ENCODE measurements around the gene GLCCI1. TPM values are rescaled to one million over a fixed set of nuclear protein-coding genes. Genes with fewer than 3 reads are reported as not detected.

GLCCI1 gene
- total and polyA plus RNA-seq, 2 of the 13 experiments (the other 11 are each of a cell fraction or from before 2014, with no cell fraction given), result 1.3 to 1.7 TPM

GRCh38 chr7:8115547-8116402 is 147.2 kb downstream of the GLCCI1 start:
- 1% methylated on average over 3 of the region's 3 CpGs for WGBS (ENCODE audit: low lambda C conversion rate)
- POLR2A ChIA-PET, result no interaction called here
- H2AFZ ChIP-seq (ENCODE audit: low read length), result no peak overlapping the region
- TF ChIP-seq TBP (CRISPR knock-in tag; IDR thresholded peaks at IDR 0.05), result no peak
- intact Hi-C loops (cut with micrococcal nuclease; ENCODE audit: unreplicated experiment), result no loop called here
- CTCF ChIA-PET (ENCODE audit: low intra/inter-chr PET ratio, low total read pairs), result no interaction called here
- DNase-seq (ENCODE audit: low spot score) (no peak), FAIRE-seq (no peak), ATAC-seq (no peak)
- H3K79me2 ChIP-seq (ENCODE audit: insufficient read depth, low read length), result no peaks in the 10 kb centered on the region
- no peak overlapping the region for H3K4me3 ChIP-seq (replicated peaks in 1 of 3; ENCODE audit: insufficient read depth in 1 of 3, low read depth in 2 of 3, low read length in 3 of 3)
- no peak overlapping the region for H3K27ac ChIP-seq (ENCODE audit: extremely low read length, insufficient read depth, low read length)
- H3K4me2 ChIP-seq (ENCODE audit: low read depth, low read length), result no peak overlapping the region
- H3K9ac ChIP-seq (ENCODE audit: insufficient read depth, low read depth, low read length), result no peak overlapping the region
- in situ Hi-C loops (cut with HindIII; ENCODE audit: extremely low pct_ligation_motif_present, low pct_unique_long_range_greater_than_20kb), result no loop called here
- no TSS peak for BruUV-seq (replicated peaks)
- H3K4me1 ChIP-seq (ENCODE audit: insufficient read depth, low read length), result no peaks in the 10 kb centered on the region
- no peaks in the 10 kb centered on the region for H3K36me3 ChIP-seq (replicated peaks in 1 of 2; ENCODE audit: control insufficient read depth in 1 of 2, insufficient read depth in 2 of 2, low read length in 2 of 2)
- peaks cover 0 to 3% of the 10 kb centered on the region in 2 experiments; a peak in 1 of 5 replicates for H3K27me3 ChIP-seq (ENCODE audit: control insufficient read depth in 1 of 2, insufficient read depth in 2 of 2, low read length in 2 of 2)
- no peaks in the 10 kb centered on the region for H4K20me1 ChIP-seq (ENCODE audit: insufficient read depth, low read length)
- H3K9me3 ChIP-seq (ENCODE audit: low read length), result no peaks in the 10 kb centered on the region

DNA sequence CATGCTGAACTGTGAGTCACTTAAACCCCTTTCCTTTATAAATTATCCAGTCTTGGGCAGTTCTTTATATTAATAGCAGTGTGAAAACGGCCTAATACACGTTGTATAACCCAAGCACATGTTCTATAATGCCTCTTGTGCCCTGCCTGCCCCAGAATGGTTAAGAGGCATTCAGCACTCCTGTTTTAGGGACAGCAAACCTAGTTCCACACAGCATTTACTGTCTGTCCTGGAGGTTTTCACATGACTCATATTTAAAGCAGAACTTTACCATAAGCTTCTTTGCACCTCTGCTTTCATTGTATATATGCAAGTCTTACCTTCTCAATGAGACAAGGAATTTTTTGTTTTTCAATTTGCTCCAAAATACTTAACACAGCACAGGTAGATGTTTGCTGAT is 148.6 kb downstream of the GLCCI1 start:
- FAIRE-seq (no peak), DNase-seq (ENCODE audit: low spot score) (no peak), ATAC-seq (no peak)
- no peak overlapping the region for H3K9ac ChIP-seq (ENCODE audit: insufficient read depth, low read depth, low read length)
- TF ChIP-seq XBP1 (CRISPR knock-in tag; IDR thresholded peaks at IDR 0.05) (no peak), FOXP4 (CRISPR knock-in tag; IDR thresholded peaks at IDR 0.05) (no peak), CHD2 (IDR thresholded peaks at IDR 0.05; ENCODE audit: low read depth, low read length) (no peak), ZNF180 (CRISPR knock-in tag; IDR thresholded peaks at IDR 0.05; ENCODE audit: borderline replicate concordance, low read depth) (no peak), ZNF841 (CRISPR knock-in tag; IDR thresholded peaks at IDR 0.05; ENCODE audit: borderline replicate concordance) (no peak)
- TF ChIP-seq, protein P1, sequence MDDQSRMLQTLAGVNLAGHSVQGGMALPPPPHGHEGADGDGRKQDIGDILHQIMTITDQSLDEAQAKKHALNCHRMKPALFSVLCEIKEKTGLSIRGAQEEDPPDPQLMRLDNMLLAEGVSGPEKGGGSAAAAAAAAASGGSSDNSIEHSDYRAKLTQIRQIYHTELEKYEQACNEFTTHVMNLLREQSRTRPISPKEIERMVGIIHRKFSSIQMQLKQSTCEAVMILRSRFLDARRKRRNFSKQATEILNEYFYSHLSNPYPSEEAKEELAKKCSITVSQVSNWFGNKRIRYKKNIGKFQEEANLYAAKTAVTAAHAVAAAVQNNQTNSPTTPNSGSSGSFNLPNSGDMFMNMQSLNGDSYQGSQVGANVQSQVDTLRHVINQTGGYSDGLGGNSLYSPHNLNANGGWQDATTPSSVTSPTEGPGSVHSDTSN (CRISPR knock-in tag; IDR thresholded peaks at IDR 0.05; ENCODE audit: borderline replicate concordance), result no peak
- TF ChIP-seq, protein P2, sequence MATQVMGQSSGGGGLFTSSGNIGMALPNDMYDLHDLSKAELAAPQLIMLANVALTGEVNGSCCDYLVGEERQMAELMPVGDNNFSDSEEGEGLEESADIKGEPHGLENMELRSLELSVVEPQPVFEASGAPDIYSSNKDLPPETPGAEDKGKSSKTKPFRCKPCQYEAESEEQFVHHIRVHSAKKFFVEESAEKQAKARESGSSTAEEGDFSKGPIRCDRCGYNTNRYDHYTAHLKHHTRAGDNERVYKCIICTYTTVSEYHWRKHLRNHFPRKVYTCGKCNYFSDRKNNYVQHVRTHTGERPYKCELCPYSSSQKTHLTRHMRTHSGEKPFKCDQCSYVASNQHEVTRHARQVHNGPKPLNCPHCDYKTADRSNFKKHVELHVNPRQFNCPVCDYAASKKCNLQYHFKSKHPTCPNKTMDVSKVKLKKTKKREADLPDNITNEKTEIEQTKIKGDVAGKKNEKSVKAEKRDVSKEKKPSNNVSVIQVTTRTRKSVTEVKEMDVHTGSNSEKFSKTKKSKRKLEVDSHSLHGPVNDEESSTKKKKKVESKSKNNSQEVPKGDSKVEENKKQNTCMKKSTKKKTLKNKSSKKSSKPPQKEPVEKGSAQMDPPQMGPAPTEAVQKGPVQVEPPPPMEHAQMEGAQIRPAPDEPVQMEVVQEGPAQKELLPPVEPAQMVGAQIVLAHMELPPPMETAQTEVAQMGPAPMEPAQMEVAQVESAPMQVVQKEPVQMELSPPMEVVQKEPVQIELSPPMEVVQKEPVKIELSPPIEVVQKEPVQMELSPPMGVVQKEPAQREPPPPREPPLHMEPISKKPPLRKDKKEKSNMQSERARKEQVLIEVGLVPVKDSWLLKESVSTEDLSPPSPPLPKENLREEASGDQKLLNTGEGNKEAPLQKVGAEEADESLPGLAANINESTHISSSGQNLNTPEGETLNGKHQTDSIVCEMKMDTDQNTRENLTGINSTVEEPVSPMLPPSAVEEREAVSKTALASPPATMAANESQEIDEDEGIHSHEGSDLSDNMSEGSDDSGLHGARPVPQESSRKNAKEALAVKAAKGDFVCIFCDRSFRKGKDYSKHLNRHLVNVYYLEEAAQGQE (IDR thresholded peaks at IDR 0.05; ENCODE audit: borderline replicate concordance in 1 of 2, low read depth in 1 of 2, low read length in 2 of 2), result peak in 1 of 2 experiments; percentile 61; a peak in 1 of 4 replicates
- WGBS (ENCODE audit: low lambda C conversion rate), result 5% methylated on average over 2 of the region's 2 CpGs
- intact Hi-C loops (cut with micrococcal nuclease; ENCODE audit: unreplicated experiment) (no loop called here), in situ Hi-C loops (cut with HindIII; ENCODE audit: extremely low pct_ligation_motif_present, low pct_unique_long_range_greater_than_20kb) (no loop called here)
- peaks cover 0 to 2% of the 10 kb centered on the region in 2 experiments; a peak in 2 of 5 replicates for H3K27me3 ChIP-seq (ENCODE audit: control insufficient read depth in 1 of 2, insufficient read depth in 2 of 2, low read length in 2 of 2)
- no peak overlapping the region for H3K27ac ChIP-seq (ENCODE audit: extremely low read length, insufficient read depth, low read length)
- no peaks in the 10 kb centered on the region for H4K20me1 ChIP-seq (ENCODE audit: insufficient read depth, low read length)
- H3K79me2 ChIP-seq (ENCODE audit: insufficient read depth, low read length), result no peaks in the 10 kb centered on the region
- CTCF ChIA-PET (ENCODE audit: low intra/inter-chr PET ratio, low total read pairs), result no interaction called here
- H2AFZ ChIP-seq (ENCODE audit: low read length), result no peak overlapping the region
- H3K4me1 ChIP-seq (ENCODE audit: insufficient read depth, low read length), result no peaks in the 10 kb centered on the region
- POLR2A ChIA-PET, result no interaction called here
- no peak overlapping the region for H3K4me2 ChIP-seq (ENCODE audit: low read depth, low read length)
- BruUV-seq (replicated peaks), result no TSS peak
- H3K9me3 ChIP-seq (ENCODE audit: low read length), result no peaks in the 10 kb centered on the region
- H3K36me3 ChIP-seq (replicated peaks in 1 of 2; ENCODE audit: control insufficient read depth in 1 of 2, insufficient read depth in 2 of 2, low read length in 2 of 2), result no peaks in the 10 kb centered on the region
- no peak overlapping the region for H3K4me3 ChIP-seq (replicated peaks in 1 of 3; ENCODE audit: insufficient read depth in 1 of 3, low read depth in 2 of 3, low read length in 3 of 3)
